DMS53 treated with DMSO at 0.1 percent for 48 hours (cell line): ENCODE results near the gene SPINK14.
A peak's percentile ranks its signal among the peaks of the same experiment; 100 is the strongest.

Source experiments
- DNase-seq: peaks from one replicate; lab custom pipeline; 2025; ENCODE audit not compliant: unreplicated experiment; lab: John Stamatoyannopoulos, UW

The SPINK14 gene

GRCh38 chr5:148193202-148193601 is 24.9 kb downstream of the SPINK14 start:
- DNase-seq, result no peak

- no peak for DNase-seq
Measured at GRCh38 chr5:148201151-148201550, 32.8 kb downstream of the SPINK14 start.

GRCh38 chr5:148202531-148203203 is 34.3 kb downstream of the SPINK14 start, which contains the start of gene SPINK6:
TSS of gene SPINK6 (plus strand) at chr5:148203042. CDS start at chr5:148203097, 55 bp downstream.
- no peak for DNase-seq

GRCh38 chr5:148205044-148205806 is 36.9 kb downstream of the SPINK14 start:
- DNase-seq, result no peak

GRCh38 chr5:148205865-148206264 is 37.5 kb downstream of the SPINK14 start:
- no peak for DNase-seq

GRCh38 chr5:148206620-148207019 is 38.3 kb downstream of the SPINK14 start:
- no peak for DNase-seq

GRCh38 chr5:148208226-148208625 is 39.9 kb downstream of the SPINK14 start:
- DNase-seq, result no peak

- peak; percentile 46 for DNase-seq
Measured at GRCh38 chr5:148209151-148209770, 40.9 kb downstream of the SPINK14 start.

- DNase-seq, result no peak
Measured at GRCh38 chr5:148214665-148215185, 46.4 kb downstream of the SPINK14 start.

- DNase-seq, result no peak
Measured at GRCh38 chr5:148221508-148221907, 53.2 kb downstream of the SPINK14 start.

- no peak for DNase-seq
Measured at GRCh38 chr5:148224117-148224742, 55.9 kb downstream of the SPINK14 start.
